ENCODE measurements around the gene GPR61. TPM values are rescaled to one million over a fixed set of nuclear protein-coding genes. Genes with fewer than 3 reads are reported as not detected.

Gene GPR61
- total RNA-seq, 4 donors from 2014 or later, result 0.59 to 0.60 TPM; not detected in 2

GRCh38 chr1:109584766-109585165 lies 45.1 kb downstream of the GPR61 start:
- Histone ChIP-seq H3K36me3 (peaks cover 8 to 97% (median 19%) of the 10 kb centered on the region in 3 donors), H3K4me3 (no peak overlapping the region), H3K27ac (no peak overlapping the region), H3K9me3 (no peaks in the 10 kb centered on the region), H3K4me1 (no peaks in the 10 kb centered on the region), H3K27me3 (no peaks in the 10 kb centered on the region)
- TF ChIP-seq POLR2A (IDR thresholded peaks at IDR 0.05) (no peak), CTCF (IDR thresholded peaks at IDR 0.05) (no peak), EP300 (IDR thresholded peaks at IDR 0.05) (no peak)
- no peak for DNase-seq (ENCODE audit: low spot score in 2 of 2)
- 78 to 82% methylated on average over 1 of the region's 1 CpG for WGBS, 2 donors

- TF ChIP-seq POLR2A (IDR thresholded peaks at IDR 0.05), result no peak
- TF ChIP-seq CTCF (IDR thresholded peaks at IDR 0.05), result no peak
- TF ChIP-seq EP300 (IDR thresholded peaks at IDR 0.05), result no peak
- no peaks in the 10 kb centered on the region for H3K4me1 ChIP-seq
- no peak for DNase-seq (ENCODE audit: low spot score in 2 of 2)
- WGBS, 2 donors, result 90% methylated on average over 3 of the region's 3 CpGs
- no peaks in the 10 kb centered on the region for H3K27me3 ChIP-seq
- H3K4me3 ChIP-seq, result no peak overlapping the region
- H3K9me3 ChIP-seq, result no peaks in the 10 kb centered on the region
- H3K27ac ChIP-seq, result no peak overlapping the region
- peaks cover 8 to 97% (median 13%) of the 10 kb centered on the region in 3 donors for H3K36me3 ChIP-seq
Observed at GRCh38 chr1:109586055-109586454, 46.4 kb downstream of the GPR61 start.

- DNase-seq (ENCODE audit: low spot score in 2 of 2), result no peak
- Histone ChIP-seq H3K27me3 (no peaks in the 10 kb centered on the region), H3K9me3 (no peaks in the 10 kb centered on the region), H3K4me1 (no peaks in the 10 kb centered on the region), H3K4me3 (no peak overlapping the region), H3K27ac (no peak overlapping the region), H3K36me3 (peaks cover 4 to 96% (median 13%) of the 10 kb centered on the region in 3 donors)
- 75 to 82% methylated on average over 3 of the region's 3 CpGs for WGBS, 2 donors
- TF ChIP-seq EP300 (IDR thresholded peaks at IDR 0.05), result no peak
- no peak for TF ChIP-seq POLR2A (IDR thresholded peaks at IDR 0.05)
- no peak for TF ChIP-seq CTCF (IDR thresholded peaks at IDR 0.05)
Observed at GRCh38 chr1:109589177-109589576, 49.5 kb downstream of the GPR61 start.

- Histone ChIP-seq H3K27ac (no peak overlapping the region), H3K9me3 (no peaks in the 10 kb centered on the region), H3K27me3 (no peaks in the 10 kb centered on the region), H3K36me3 (peaks cover 4 to 96% (median 13%) of the 10 kb centered on the region in 3 donors), H3K4me1 (no peaks in the 10 kb centered on the region), H3K4me3 (no peak overlapping the region)
- DNase-seq (ENCODE audit: low spot score in 2 of 2), result no peak
- TF ChIP-seq CTCF (IDR thresholded peaks at IDR 0.05) (no peak), EP300 (IDR thresholded peaks at IDR 0.05) (no peak), POLR2A (IDR thresholded peaks at IDR 0.05) (no peak)
Observed at GRCh38 chr1:109589679-109590078, 50.0 kb downstream of the GPR61 start.

- Histone ChIP-seq H3K4me1 (no peaks in the 10 kb centered on the region), H3K9me3 (no peaks in the 10 kb centered on the region), H3K36me3 (peaks cover 0 to 87% (median 0%) of the 10 kb centered on the region in 3 donors), H3K27me3 (no peaks in the 10 kb centered on the region), H3K4me3 (no peak overlapping the region), H3K27ac (no peak overlapping the region)
- no peak for DNase-seq (ENCODE audit: low spot score in 2 of 2)
- TF ChIP-seq POLR2A (IDR thresholded peaks at IDR 0.05) (no peak), CTCF (IDR thresholded peaks at IDR 0.05) (no peak), EP300 (IDR thresholded peaks at IDR 0.05) (no peak)
Observed at GRCh38 chr1:109592916-109593315, 53.2 kb downstream of the GPR61 start.

Measured in tibial nerve (tissue), 4 donors.